ENCODE results near the gene DRD5. TPM values are rescaled to one million over a fixed set of nuclear protein-coding genes. Genes with fewer than 3 reads are reported as not detected.
A peak's percentile ranks its signal among the peaks of the same experiment; 100 is the strongest.

Gene DRD5
- total RNA-seq, 2 experiments from 2014 or later, result not detected

DNA sequence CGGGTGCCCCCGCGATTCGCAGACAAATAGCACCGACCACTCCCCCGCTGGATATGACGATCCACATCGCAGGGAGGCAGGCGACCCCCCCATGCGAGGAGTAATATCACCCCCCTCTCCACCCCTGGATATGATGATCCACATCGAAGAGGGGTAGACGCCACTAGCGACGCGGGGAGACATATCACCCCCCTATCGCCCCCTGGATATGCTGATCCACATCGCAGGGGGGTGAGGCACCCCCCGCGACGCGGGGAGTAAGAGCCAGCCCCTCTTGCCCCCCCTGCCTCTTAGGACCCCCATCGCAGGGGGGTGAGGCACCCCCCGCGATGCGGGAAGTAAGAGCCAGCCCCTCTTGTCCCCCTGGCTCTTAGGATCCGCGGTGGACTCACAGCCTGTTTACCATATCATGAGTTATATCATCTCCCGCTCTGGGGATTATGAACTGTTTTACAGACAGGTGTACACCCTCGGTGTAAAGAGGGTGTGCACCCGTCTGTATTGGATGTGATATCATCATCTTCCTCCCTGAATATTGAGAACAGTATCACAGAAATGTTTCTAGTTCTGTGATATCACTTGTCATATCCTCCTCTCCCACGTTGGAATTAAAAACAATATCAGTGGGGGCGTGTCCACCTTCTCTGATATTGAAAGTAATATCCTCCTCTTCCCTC, 22.7 kb upstream of the DRD5 start:
- Mint-ChIP-seq H3K27ac (no peak overlapping the region), H3K4me3 (no peak overlapping the region), H3K36me3 (ENCODE audit: low read depth) (no peaks in the 10 kb centered on the region), H3K9me3 (no peaks in the 10 kb centered on the region), H3K27me3 (no peaks in the 10 kb centered on the region), H3K4me1 (ENCODE audit: low read depth) (no peaks in the 10 kb centered on the region)
- DNase-seq (no peak), ATAC-seq (peak; percentile 62)
- no peak for TF ChIP-seq CTCF (IDR thresholded peaks at IDR 0.05)
- ChIA-PET CTCF (no interaction called here), POLR2A (no interaction called here)
- intact Hi-C loops (cut with micrococcal nuclease), result no loop called here

DNA sequence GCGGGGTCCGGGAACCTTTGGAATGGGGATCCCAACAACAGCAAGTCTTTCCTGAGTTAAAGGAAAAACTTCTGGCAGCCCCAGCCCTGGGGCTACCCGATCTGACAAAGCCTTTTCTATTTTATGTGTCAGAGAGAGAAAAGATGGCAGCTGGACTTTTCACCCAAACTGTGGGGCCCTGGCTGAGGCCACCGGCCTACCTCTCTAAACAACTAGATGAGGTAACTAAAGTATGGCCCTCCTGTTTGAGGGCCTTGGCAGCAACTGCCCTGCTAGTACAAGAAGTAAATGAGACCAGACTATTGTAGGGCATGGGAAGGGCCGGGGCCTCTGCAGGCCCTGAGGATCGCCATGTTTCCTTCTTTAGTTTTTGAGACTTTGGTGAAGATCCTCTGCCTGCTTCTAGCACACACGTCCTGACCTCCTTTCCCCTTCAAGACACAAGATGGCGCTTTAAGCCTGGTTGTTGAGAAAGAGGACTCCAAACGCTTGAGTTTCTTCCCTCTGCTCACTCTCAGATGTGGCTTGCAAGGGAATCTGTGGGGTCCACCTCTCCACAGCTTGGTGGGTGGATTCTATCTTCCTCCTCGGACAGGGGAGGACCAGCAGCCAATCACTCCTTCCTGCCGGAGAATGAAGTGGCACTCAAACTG, 18.5 kb upstream of the DRD5 start:
- ATAC-seq, result peak; percentile 24
- intact Hi-C loops (cut with micrococcal nuclease), result no loop called here
- no peaks in the 10 kb centered on the region for H3K9me3 Mint-ChIP-seq

DNA sequence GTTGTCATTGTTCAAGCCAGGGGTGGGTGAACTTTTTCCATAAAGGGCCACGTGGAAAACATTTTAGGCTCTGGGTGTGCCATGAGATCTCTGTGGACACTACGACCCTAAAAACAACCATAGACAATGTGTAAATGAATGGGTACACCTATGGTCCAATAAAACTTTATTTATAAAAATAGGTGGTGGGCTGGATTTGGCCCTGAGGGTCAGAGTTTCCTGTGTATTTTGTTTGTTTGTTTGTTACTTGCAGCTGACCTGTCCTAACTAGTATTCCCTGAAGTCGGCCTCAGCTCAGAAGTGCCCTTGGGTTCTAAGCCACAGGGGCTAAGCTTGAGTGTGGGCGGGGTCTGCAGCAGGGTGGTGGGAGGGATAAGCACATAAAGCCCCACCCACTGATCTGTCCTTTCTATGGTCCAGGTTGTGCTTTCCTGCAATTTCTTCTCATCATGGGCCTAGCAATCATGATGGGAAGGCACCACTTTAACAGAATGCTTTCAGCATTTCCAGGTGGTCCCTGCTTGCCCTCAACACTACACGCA, 17.2 kb upstream of the DRD5 start:
- Mint-ChIP-seq H3K36me3 (ENCODE audit: low read depth) (no peaks in the 10 kb centered on the region), H3K4me1 (ENCODE audit: low read depth) (no peaks in the 10 kb centered on the region), H3K9me3 (no peaks in the 10 kb centered on the region), H3K4me3 (no peak overlapping the region), H3K27ac (no peak overlapping the region), H3K27me3 (peaks cover 20% of the 10 kb centered on the region)
- intact Hi-C loops (cut with micrococcal nuclease), result loop anchor here (2.0 kb wide), 1 partner anchor 251 kb away; no protein-coding TSS in a partner anchor
- CTCF ChIA-PET, result interaction anchor here (0.9 to 1.5 kb wide), 6 partner anchors 9 to 253 kb away, joined by 3 to 21 read pairs (median 4); no protein-coding TSS in a partner anchor
- TF ChIP-seq CTCF (IDR thresholded peaks at IDR 0.05), result no peak
- POLR2A ChIA-PET, result no interaction called here
- ATAC-seq (no peak), DNase-seq (no peak)

More for the DNA sequence above, 18.5 kb upstream of the DRD5 start:
- no peak overlapping the region for H3K27ac Mint-ChIP-seq
- H3K27me3 Mint-ChIP-seq, result peaks cover 16% of the 10 kb centered on the region
- peak; percentile 47 for TF ChIP-seq CTCF (IDR thresholded peaks at IDR 0.05)
- ChIA-PET POLR2A (no interaction called here), CTCF (interaction anchor here (1.1 to 4.1 kb wide), 3 partner anchors 251 to 257 kb away, joined by 3 to 55 read pairs (median 4); no protein-coding TSS in a partner anchor)
- DNase-seq, result peak; percentile 62
- H3K4me3 Mint-ChIP-seq, result no peak overlapping the region
- H3K36me3 Mint-ChIP-seq (ENCODE audit: low read depth), result no peaks in the 10 kb centered on the region
- H3K4me1 Mint-ChIP-seq (ENCODE audit: low read depth), result no peaks in the 10 kb centered on the region

DNA sequence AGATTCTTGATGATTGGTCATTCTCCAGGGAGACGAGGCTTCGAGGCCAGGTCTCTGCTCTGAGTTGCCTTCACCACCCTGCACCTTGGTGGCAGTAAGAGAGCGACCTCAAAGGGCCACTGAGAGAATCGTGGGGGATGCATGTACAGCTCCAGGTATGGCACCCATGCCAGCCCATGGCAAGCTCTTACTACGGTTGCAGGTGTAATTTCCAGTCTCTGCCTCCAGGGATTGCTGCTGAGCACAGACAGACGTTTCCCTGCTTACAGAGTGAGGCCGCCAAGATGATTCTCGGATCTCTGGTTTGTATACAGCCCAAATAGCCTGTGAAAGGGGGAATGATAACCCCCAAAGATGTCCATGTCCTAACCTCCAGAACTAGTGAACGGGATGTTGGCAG, 16.3 kb upstream of the DRD5 start:
- no peaks in the 10 kb centered on the region for H3K4me1 Mint-ChIP-seq (ENCODE audit: low read depth)
- peak; percentile 47 for DNase-seq
- intact Hi-C loops (cut with micrococcal nuclease), result loop anchor here (2.0 kb wide), 1 partner anchor 250 kb away; no protein-coding TSS in a partner anchor

More for the DNA sequence above, 16.3 kb upstream of the DRD5 start:
- Mint-ChIP-seq H3K9me3 (no peaks in the 10 kb centered on the region), H3K36me3 (ENCODE audit: low read depth) (no peaks in the 10 kb centered on the region), H3K27ac (no peak overlapping the region), H3K4me3 (no peak overlapping the region), H3K27me3 (peaks cover 20% of the 10 kb centered on the region)
- ChIA-PET CTCF (interaction anchor here (0.6 to 1.5 kb wide), 9 partner anchors 8 to 687 kb away, joined by 3 to 21 read pairs (median 3); no protein-coding TSS in a partner anchor), POLR2A (no interaction called here)
- peak; percentile 64 for TF ChIP-seq CTCF (IDR thresholded peaks at IDR 0.05)
- no peak for ATAC-seq

Measured in activated CD8-positive, alpha-beta T cell treated with anti-CD3 and anti-CD28 coated beads for 36 hours (primary cell).